ENCODE results near the gene CFAP46.

DNA sequence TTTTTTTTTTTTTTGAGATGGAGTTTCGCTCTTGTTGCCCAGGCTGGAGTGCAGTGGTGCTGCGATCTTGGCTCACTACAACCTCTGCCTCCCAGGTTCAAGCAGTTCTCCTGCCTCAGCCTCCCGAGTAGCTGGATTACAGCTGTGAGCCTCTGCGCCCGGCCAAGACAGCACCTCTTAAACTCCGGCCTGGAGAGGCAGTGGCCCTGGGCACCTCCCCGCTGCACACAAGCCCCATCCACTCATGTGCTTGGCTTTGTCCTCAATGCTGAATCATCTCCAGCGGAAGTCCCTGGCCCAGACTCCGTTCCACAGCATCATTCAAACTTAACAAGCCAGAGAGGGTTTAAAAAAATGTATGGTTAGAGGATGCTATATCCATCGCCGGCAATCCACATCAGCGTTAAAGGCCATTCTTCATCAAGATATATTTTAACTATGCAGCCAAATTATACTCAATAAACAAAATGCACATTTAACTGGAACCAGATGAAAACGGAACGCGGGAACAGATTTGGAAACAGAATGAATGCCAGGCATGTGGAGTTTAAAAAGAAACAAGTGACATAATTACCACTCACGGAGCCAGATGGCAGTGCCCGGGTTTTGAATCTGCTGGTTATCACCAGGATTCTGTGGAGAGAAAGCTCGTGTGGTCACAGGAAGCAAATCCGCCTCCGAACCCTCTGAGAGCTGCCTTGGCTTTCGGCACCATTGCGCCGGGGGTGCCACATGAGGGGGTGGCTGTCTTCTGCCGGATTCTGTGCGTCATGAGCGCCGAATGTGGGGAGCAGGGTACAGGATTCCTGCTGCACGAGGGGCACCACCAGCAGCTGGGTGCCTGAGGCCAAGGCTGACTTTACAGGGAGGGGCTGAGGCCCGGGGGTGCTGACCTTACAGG lies 45.6 kb upstream of the CFAP46 start:
- no peak for TF ChIP-seq ZNF274 (IDR thresholded peaks at IDR 0.05; ENCODE audit: low read depth, low read length)
- TF ChIP-seq SUZ12 (IDR thresholded peaks at IDR 0.05; ENCODE audit: extremely low read depth, insufficient read depth, insufficient read length), result no peak
